SK-N-SH (cell line): ENCODE results near the gene SIX6. TPM values are rescaled to one million over a fixed set of nuclear protein-coding genes. Genes with fewer than 3 reads are reported as not detected.

Experiments used
- CTCF ChIA-PET: fragments of 300-600, 350-600 bp; formaldehyde crosslinking; extraction: SDS; loops from one replicate; lab custom pipeline; 2021; lab: Yijun Ruan, JAX
- POLR2A ChIA-PET: fragments of 350-600 bp; sonication (Branson Sonifier 250); formaldehyde crosslinking; extraction: SDS; loops from one replicate; lab custom pipeline; 2020; ENCODE audit warnings: antibody characterized with exemption, inconsistent platforms; lab: Yijun Ruan, JAX
- DNase-seq: peaks from one replicate; pipeline ENCODE4 v3.0.0; 2012
- H2AFZ ChIP-seq: fragments of 200-600 bp; sonication (generic); 2 replicates; pipeline ENCODE4 v1.8.1; 2016; ENCODE audit warnings: antibody characterized with exemption, mild to moderate bottlenecking, low read depth
- H3F3A ChIP-seq: fragments of 200-600 bp; sonication (generic); replicated peaks from 2 replicates; pipeline ENCODE3; 2016; ENCODE audit warnings: antibody characterized with exemption, mild to moderate bottlenecking; ENCODE audit not compliant: insufficient read depth
- H3K27ac ChIP-seq, 2 experiments: fragments of 200-500 bp in 1 of 2; fragments of 200-600 bp in 1 of 2; sonication (Bioruptor generic) in 1 of 2; sonication (generic), shearing (Covaris generic) in 1 of 2; 2 replicates each; pipeline versions ENCODE4 v1.5.1 to v1.6.1; 2014 to 2016; ENCODE audit warnings: low read depth in 2 of 2, inconsistent platforms in 1 of 2, low read length in 1 of 2, mild to moderate bottlenecking in 1 of 2, mixed read lengths in 1 of 2
- H3K27me3 ChIP-seq: fragments of 200-600 bp; sonication (generic), shearing (Covaris generic); 2 replicates; pipeline ENCODE4 v1.6.1; 2016; ENCODE audit warnings: mixed run types; ENCODE audit not compliant: insufficient read depth
- H3K36me3 ChIP-seq, 2 experiments: fragments of 200-500 bp in 1 of 2; fragments of 200-600 bp in 1 of 2; sonication (Bioruptor generic) in 1 of 2; sonication (generic) in 1 of 2; replicated peaks in 1 of 2; 2 replicates each; pipeline versions ENCODE3 to v1.5.1; 2014 to 2016; ENCODE audit warnings: low read length in 1 of 2, mild to moderate bottlenecking in 1 of 2; ENCODE audit not compliant: insufficient read depth in 2 of 2, control insufficient read depth in 1 of 2
- H3K4me1 ChIP-seq, 2 experiments: fragments of 200-500 bp in 1 of 2; fragments of 200-600 bp in 1 of 2; sonication (Bioruptor generic) in 1 of 2; sonication (generic), shearing (Covaris generic) in 1 of 2; 2 replicates each; pipeline versions ENCODE4 v1.5.1 to v1.6.1; 2014 to 2016; ENCODE audit warnings: low read depth in 1 of 2, low read length in 1 of 2, mixed run types in 1 of 2; ENCODE audit not compliant: insufficient read depth in 2 of 2, control insufficient read depth in 1 of 2
- H3K4me2 ChIP-seq: fragments of 200-600 bp; sonication (generic), shearing (Covaris generic); 2 replicates; pipeline ENCODE4 v1.6.1; 2017; ENCODE audit warnings: mixed run types
- H3K4me3 ChIP-seq, 2 experiments: fragments of 200-500 bp in 1 of 2; fragments of 200-600 bp in 1 of 2; sonication (Bioruptor generic) in 1 of 2; sonication (generic), shearing (Covaris generic) in 1 of 2; 2 replicates each; pipeline versions ENCODE4 v1.5.1 to v1.8.1; 2014 to 2016; ENCODE audit warnings: low read depth in 2 of 2, inconsistent platforms in 1 of 2, low read length in 1 of 2, mild to moderate bottlenecking in 1 of 2, mixed read lengths in 1 of 2, moderate library complexity in 1 of 2
- H3K79me2 ChIP-seq: fragments of 200-600 bp; sonication (generic); 2 replicates; pipeline ENCODE4 v1.8.1; 2017; ENCODE audit warnings: mild to moderate bottlenecking; ENCODE audit not compliant: insufficient read depth
- H3K9ac ChIP-seq: fragments of 200-600 bp; sonication (generic); 2 replicates; pipeline ENCODE4 v1.6.1; 2017; ENCODE audit warnings: mixed run types
- H3K9me2 ChIP-seq: fragments of 200-600 bp; sonication (generic); 2 replicates; pipeline ENCODE4 v1.6.1; 2017; ENCODE audit warnings: mixed run types
- H3K9me3 ChIP-seq: fragments of 200-600 bp; sonication (generic); 2 replicates; pipeline ENCODE4 v1.6.1; 2017; ENCODE audit warnings: mixed run types, mild to moderate bottlenecking, moderate library complexity
- H4K20me1 ChIP-seq: fragments of 200-600 bp; sonication (generic); 2 replicates; pipeline ENCODE4 v1.6.1; 2017; ENCODE audit warnings: mild to moderate bottlenecking, mixed run types; ENCODE audit not compliant: insufficient read depth
- CHD2 ChIP-seq: fragments of 150-350 bp; IDR thresholded peaks from 2 replicates; pipeline ENCODE4 v1.6.1; 2018; ENCODE audit warnings: low read length; ENCODE audit not compliant: partially characterized antibody
- ELF1 ChIP-seq: IDR thresholded peaks from 2 replicates; pipeline ENCODE4 v1.4.0; 2012
- EP300 ChIP-seq, 2 experiments: IDR thresholded peaks; 2 replicates each; pipeline versions ENCODE4 v1.4.0 to v1.6.1; 2012; ENCODE audit warnings: borderline replicate concordance in 1 of 2, low read depth in 1 of 2, low read length in 1 of 2
- GATA2 ChIP-seq: sonication (generic); formaldehyde crosslinking; IDR thresholded peaks from 2 replicates; pipeline ENCODE4 v1.5.0; 2020; ENCODE audit warnings: mild to moderate bottlenecking, missing genetic modification reagents
- MXI1 ChIP-seq: IDR thresholded peaks from 2 replicates; pipeline ENCODE4 v1.6.1; 2012; ENCODE audit warnings: mild to moderate bottlenecking, low read depth, low read length, improper control_type of control experiment
- POLR2AphosphoS5 ChIP-seq: IDR thresholded peaks from 2 replicates; pipeline ENCODE4 v1.6.1; 2012; ENCODE audit warnings: low read depth, low read length
- RAD21 ChIP-seq: IDR thresholded peaks from 2 replicates; pipeline ENCODE4 v1.6.1; 2012; ENCODE audit warnings: mild to moderate bottlenecking, low read length
- SMC3 ChIP-seq: IDR thresholded peaks from 2 replicates; pipeline ENCODE4 v1.6.1; 2012; ENCODE audit warnings: low read depth, low read length, improper control_type of control experiment
- TAF1 ChIP-seq: IDR thresholded peaks from 2 replicates; pipeline ENCODE4 v1.6.1; 2012; ENCODE audit warnings: low read depth, mild to moderate bottlenecking, low read length, moderate library complexity, borderline replicate concordance
- YY1 ChIP-seq: IDR thresholded peaks from 2 replicates; pipeline ENCODE4 v1.4.0; 2012; ENCODE audit warnings: low read depth, mild to moderate bottlenecking
- WGBS: methylation state at CpG from one replicate; pipeline ENCODE4 v1.1.6; 2017; ENCODE audit warnings: low lambda C conversion rate; 5-methylcytosine and 5-hydroxymethylcytosine counted together
- polyA plus RNA-seq, 3 experiments: library from polyadenylated mRNA; depleted of rRNA; stranded (reverse); fragments of >200 nt; gene quantifications; 2 replicates each; pipeline ENCODE4 v1.2.3, GENCODE V29; 2012
- TF ChIP-seq, protein P1 (sequence below): IDR thresholded peaks from 2 replicates; pipeline ENCODE4 v1.4.0; 2012; ENCODE audit warnings: low read depth, borderline replicate concordance
- TF ChIP-seq, protein P2 (sequence below): fragments of 150-350 bp; IDR thresholded peaks from 2 replicates; pipeline ENCODE4 v1.6.1; 2016; ENCODE audit warnings: mild to moderate bottlenecking, low read depth, low read length
- TF ChIP-seq, protein P3 (sequence below): IDR thresholded peaks from 2 replicates; pipeline ENCODE4; 2012
- TF ChIP-seq, protein P4 (sequence below): fragments of 200-600 bp; sonication (generic); IDR thresholded peaks from 2 replicates; pipeline ENCODE4 v1.6.1; 2017; ENCODE audit warnings: antibody characterized with exemption, mild to moderate bottlenecking, moderate library complexity
- TF ChIP-seq, protein P5 (sequence below): IDR thresholded peaks from 2 replicates; pipeline ENCODE4 v1.4.0; 2012; ENCODE audit warnings: low read depth

The SIX6 gene
- polyA plus RNA-seq, 1 of the 3 experiments (the other 2 are of a cell fraction): not detected

DNA sequence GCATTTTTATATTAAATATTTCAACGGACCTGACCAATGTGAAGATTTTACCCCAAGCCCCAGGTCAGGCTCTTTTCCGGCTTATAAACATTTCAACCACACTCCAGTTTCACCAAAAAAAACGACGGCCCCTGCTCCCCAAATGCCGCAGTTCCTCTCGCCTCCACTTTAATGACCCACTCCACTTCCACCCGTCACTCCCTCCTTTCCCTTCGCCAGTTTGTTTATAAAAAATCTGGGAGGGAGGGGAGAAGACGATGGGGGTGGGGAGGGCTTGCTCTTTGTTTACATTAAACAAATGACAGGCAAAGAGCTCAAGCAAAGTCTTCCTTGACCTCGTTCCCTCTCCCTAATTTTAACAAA is 5.4 kb downstream of the SIX6 start:
- Histone ChIP-seq H3K9ac (peak overlapping the region; percentile 28; the same call in 1 of the 2 replicates), H2AFZ (peak overlapping the region; percentile 88), H3K36me3 (no peaks in the 10 kb centered on the region), H3K9me2 (no peaks in the 10 kb centered on the region), H3K79me2 (no peaks in the 10 kb centered on the region), H3K27ac (no peak overlapping the region), H3F3A (no peaks in the 10 kb centered on the region), H3K27me3 (peaks cover 53% of the 10 kb centered on the region), H3K4me3 (peak overlapping the region; percentile 62 to 77), H4K20me1 (no peaks in the 10 kb centered on the region), H3K9me3 (no peaks in the 10 kb centered on the region), H3K4me2 (peak overlapping the region; percentile 95), H3K4me1 (peaks cover under 1 to 15% of the 10 kb centered on the region in 2 experiments; a peak in 1 of 4 replicates)
- POLR2A ChIA-PET: no interaction called here
- WGBS: 6% methylated on average over 10 of the region's 10 CpGs
- DNase-seq: peak; percentile 56
- TF ChIP-seq, protein P1, sequence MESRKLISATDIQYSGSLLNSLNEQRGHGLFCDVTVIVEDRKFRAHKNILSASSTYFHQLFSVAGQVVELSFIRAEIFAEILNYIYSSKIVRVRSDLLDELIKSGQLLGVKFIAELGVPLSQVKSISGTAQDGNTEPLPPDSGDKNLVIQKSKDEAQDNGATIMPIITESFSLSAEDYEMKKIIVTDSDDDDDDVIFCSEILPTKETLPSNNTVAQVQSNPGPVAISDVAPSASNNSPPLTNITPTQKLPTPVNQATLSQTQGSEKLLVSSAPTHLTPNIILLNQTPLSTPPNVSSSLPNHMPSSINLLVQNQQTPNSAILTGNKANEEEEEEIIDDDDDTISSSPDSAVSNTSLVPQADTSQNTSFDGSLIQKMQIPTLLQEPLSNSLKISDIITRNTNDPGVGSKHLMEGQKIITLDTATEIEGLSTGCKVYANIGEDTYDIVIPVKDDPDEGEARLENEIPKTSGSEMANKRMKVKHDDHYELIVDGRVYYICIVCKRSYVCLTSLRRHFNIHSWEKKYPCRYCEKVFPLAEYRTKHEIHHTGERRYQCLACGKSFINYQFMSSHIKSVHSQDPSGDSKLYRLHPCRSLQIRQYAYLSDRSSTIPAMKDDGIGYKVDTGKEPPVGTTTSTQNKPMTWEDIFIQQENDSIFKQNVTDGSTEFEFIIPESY: no peak
- TF ChIP-seq CHD2 (no peak), EP300 (IDR thresholded peaks at IDR 0.05; ENCODE audit: borderline replicate concordance in 1 of 2, low read depth in 1 of 2, low read length in 1 of 2) (peak in 1 of 2 experiments; percentile 4; a peak in 1 of 4 replicates)
- CTCF ChIA-PET: interaction anchor here (0.6 to 3.0 kb wide), 11 partner anchors 8 to 183 kb away, joined by 3 to 18 read pairs (median 4); no protein-coding TSS in a partner anchor

DNA sequence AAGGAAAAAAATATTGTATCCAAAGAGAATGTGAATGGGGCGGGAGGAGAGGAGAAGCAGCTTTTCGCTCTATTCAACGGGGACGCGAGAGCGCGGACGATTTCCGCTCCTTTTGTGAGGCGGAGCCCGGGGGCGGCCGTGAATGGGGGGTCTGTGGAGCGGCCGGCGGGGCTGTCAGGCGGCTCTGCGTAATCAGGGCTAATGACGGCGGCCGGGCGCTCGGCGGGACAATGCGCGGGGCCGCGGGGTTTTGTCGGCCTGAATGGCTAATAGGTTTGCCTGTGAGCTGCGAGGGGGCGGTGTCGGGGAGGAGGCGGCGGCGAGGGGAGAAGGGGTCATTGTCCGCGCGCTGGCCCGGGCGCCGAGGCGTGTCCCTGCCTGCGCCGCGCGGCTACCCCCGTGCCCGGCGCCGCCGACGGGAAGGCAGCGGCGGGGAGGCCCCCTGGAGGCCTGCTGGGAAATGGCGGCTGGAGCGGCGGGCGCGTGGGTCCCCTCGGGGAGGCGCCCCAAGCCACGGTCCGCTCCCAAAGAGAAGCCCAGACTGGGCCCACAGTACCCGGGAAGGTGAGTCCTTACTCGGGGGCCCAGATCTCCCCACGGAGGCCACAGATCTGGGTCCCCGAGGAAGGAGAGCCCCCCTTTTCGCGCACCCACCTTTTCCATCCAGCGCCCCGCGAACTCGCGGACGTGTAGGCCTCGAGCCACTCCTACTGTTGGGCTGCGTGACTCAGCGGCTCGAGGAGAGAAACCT is 6.0 kb downstream of the SIX6 start:
- Histone ChIP-seq H3K27me3 (peaks cover 47% of the 10 kb centered on the region), H3K9ac (peak overlapping the region; percentile 28; the same call in 1 of the 2 replicates), H3K4me2 (peak overlapping the region; percentile 95), H3K27ac (no peak overlapping the region), H3K4me3 (peak overlapping the region; percentile 62 to 77), H3F3A (no peaks in the 10 kb centered on the region), H3K9me2 (no peaks in the 10 kb centered on the region), H3K36me3 (no peaks in the 10 kb centered on the region), H4K20me1 (no peaks in the 10 kb centered on the region), H3K9me3 (no peaks in the 10 kb centered on the region), H3K79me2 (no peaks in the 10 kb centered on the region), H2AFZ (peak overlapping the region; percentile 88), H3K4me1 (peaks cover 0 to 9% of the 10 kb centered on the region in 2 experiments; a peak in 1 of 4 replicates)
- ChIA-PET POLR2A (interaction anchor here (0.6 kb wide), 1 partner anchor 434 kb away, joined by 3 read pairs; no protein-coding TSS in a partner anchor), CTCF (interaction anchor here (0.6 to 3.0 kb wide), 10 partner anchors 8 to 183 kb away, joined by 3 to 18 read pairs (median 4); no protein-coding TSS in a partner anchor)
- TF ChIP-seq, protein P2, sequence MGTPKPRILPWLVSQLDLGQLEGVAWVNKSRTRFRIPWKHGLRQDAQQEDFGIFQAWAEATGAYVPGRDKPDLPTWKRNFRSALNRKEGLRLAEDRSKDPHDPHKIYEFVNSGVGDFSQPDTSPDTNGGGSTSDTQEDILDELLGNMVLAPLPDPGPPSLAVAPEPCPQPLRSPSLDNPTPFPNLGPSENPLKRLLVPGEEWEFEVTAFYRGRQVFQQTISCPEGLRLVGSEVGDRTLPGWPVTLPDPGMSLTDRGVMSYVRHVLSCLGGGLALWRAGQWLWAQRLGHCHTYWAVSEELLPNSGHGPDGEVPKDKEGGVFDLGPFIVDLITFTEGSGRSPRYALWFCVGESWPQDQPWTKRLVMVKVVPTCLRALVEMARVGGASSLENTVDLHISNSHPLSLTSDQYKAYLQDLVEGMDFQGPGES: no peak
- TF ChIP-seq, protein P3, sequence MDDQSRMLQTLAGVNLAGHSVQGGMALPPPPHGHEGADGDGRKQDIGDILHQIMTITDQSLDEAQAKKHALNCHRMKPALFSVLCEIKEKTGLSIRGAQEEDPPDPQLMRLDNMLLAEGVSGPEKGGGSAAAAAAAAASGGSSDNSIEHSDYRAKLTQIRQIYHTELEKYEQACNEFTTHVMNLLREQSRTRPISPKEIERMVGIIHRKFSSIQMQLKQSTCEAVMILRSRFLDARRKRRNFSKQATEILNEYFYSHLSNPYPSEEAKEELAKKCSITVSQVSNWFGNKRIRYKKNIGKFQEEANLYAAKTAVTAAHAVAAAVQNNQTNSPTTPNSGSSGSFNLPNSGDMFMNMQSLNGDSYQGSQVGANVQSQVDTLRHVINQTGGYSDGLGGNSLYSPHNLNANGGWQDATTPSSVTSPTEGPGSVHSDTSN: no peak
- TF ChIP-seq GATA2 (no peak), SMC3 (peak; percentile 21; the same call in 1 of the 2 replicates), YY1 (no peak), MXI1 (peak; percentile 35), POLR2AphosphoS5 (no peak), RAD21 (peak; percentile 25; the same call in 1 of the 2 replicates), TAF1 (no peak), EP300 (IDR thresholded peaks at IDR 0.05; ENCODE audit: borderline replicate concordance in 1 of 2, low read depth in 1 of 2, low read length in 1 of 2) (peak in 1 of 2 experiments; percentile 3; a peak in 1 of 4 replicates), CHD2 (no peak), ELF1 (no peak)
- TF ChIP-seq, protein P4, sequence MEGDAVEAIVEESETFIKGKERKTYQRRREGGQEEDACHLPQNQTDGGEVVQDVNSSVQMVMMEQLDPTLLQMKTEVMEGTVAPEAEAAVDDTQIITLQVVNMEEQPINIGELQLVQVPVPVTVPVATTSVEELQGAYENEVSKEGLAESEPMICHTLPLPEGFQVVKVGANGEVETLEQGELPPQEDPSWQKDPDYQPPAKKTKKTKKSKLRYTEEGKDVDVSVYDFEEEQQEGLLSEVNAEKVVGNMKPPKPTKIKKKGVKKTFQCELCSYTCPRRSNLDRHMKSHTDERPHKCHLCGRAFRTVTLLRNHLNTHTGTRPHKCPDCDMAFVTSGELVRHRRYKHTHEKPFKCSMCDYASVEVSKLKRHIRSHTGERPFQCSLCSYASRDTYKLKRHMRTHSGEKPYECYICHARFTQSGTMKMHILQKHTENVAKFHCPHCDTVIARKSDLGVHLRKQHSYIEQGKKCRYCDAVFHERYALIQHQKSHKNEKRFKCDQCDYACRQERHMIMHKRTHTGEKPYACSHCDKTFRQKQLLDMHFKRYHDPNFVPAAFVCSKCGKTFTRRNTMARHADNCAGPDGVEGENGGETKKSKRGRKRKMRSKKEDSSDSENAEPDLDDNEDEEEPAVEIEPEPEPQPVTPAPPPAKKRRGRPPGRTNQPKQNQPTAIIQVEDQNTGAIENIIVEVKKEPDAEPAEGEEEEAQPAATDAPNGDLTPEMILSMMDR: peak; percentile 56
- TF ChIP-seq, protein P5, sequence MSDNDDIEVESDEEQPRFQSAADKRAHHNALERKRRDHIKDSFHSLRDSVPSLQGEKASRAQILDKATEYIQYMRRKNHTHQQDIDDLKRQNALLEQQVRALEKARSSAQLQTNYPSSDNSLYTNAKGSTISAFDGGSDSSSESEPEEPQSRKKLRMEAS: 0 out of 2 replicates have a peak, but pooled peaks have one; percentile 11
- peak; percentile 90 for DNase-seq
- WGBS: 12% methylated on average over 22 of the region's 79 CpGs
